ENCODE data around the gene HLTF.

GRCh38 chr3:149000206-149000745 lies 86.1 kb downstream of the HLTF start:
- TF ChIP-seq ZNF281 (CRISPR knock-in tag; IDR thresholded peaks at IDR 0.05; ENCODE audit: borderline replicate concordance), result no peak
- no peak for TF ChIP-seq ATF2 (CRISPR knock-in tag; IDR thresholded peaks at IDR 0.05)
- TF ChIP-seq ZNF841 (CRISPR knock-in tag; IDR thresholded peaks at IDR 0.05; ENCODE audit: borderline replicate concordance), result no peak
- no peak for TF ChIP-seq RARG (CRISPR knock-in tag; IDR thresholded peaks at IDR 0.05; ENCODE audit: low read depth)
- TF ChIP-seq SMYD3 (CRISPR knock-in tag; IDR thresholded peaks at IDR 0.05), result no peak
- TF ChIP-seq REST (IDR thresholded peaks at IDR 0.05; ENCODE audit: borderline replicate concordance in 1 of 2, low read depth in 1 of 2, low read length in 2 of 2), result no peak
- TF ChIP-seq DMAP1 (CRISPR knock-in tag; IDR thresholded peaks at IDR 0.05), result no peak
- no peak for TF ChIP-seq CTCF (CRISPR knock-in tag; IDR thresholded peaks at IDR 0.05)
- TF ChIP-seq PHF8 (CRISPR knock-in tag; IDR thresholded peaks at IDR 0.05), result no peak
